ENCODE measurements around the gene TSPAN33.
"Not testable (repeated sequence)": the region's sequence is repeated elsewhere in the genome, so short reads cannot be mapped to it uniquely, and the experiment has no call there.

The TSPAN33 gene

GRCh38 chr7:129213828-129214227 is 69.3 kb downstream of the TSPAN33 start (continued):
- 0 out of 2 replicates have a peak, but pooled peaks have one; percentile 34 for TF ChIP-seq ZNF701 (tag by site-specific recombination; IDR thresholded peaks at IDR 0.05)

- H3K27ac ChIP-seq (ENCODE audit: extremely low read depth, low read depth, low read length); H3K4me1 ChIP-seq (ENCODE audit: control insufficient read depth, insufficient read depth, low read length); POLR2A ChIA-PET; H3K4me3 ChIP-seq (ENCODE audit: low read depth, low read length); H3K9me3 ChIP-seq (ENCODE audit: control insufficient read depth, insufficient read depth, low read depth, low read length): not testable (repeated sequence)
- H3K36me3 ChIP-seq (ENCODE audit: control insufficient read depth in 2 of 2, insufficient read depth in 1 of 2, low read length in 2 of 2) = peaks cover 0 to 24% of the 10 kb centered on the region in 2 experiments; a peak in 1 of 3 replicates
- CTCF ChIA-PET = interaction anchor here (0.7 to 3.5 kb wide), 3 partner anchors 53 to 328 kb away, joined by 3 to 17 read pairs (median 3); no protein-coding TSS in a partner anchor
Observed at GRCh38 chr7:129215691-129216090, 71.2 kb downstream of the TSPAN33 start.

GRCh38 chr7:129216101-129216715 is 71.7 kb downstream of the TSPAN33 start:
- H3K36me3 ChIP-seq (ENCODE audit: control insufficient read depth in 2 of 2, insufficient read depth in 1 of 2, low read length in 2 of 2) = peaks cover 0 to 19% of the 10 kb centered on the region in 2 experiments; a peak in 1 of 3 replicates
- H3K4me1 ChIP-seq (ENCODE audit: control insufficient read depth, insufficient read depth, low read length); POLR2A ChIA-PET; H3K9me3 ChIP-seq (ENCODE audit: control insufficient read depth, insufficient read depth, low read depth, low read length); H3K4me3 ChIP-seq (ENCODE audit: low read depth, low read length); H3K27ac ChIP-seq (ENCODE audit: extremely low read depth, low read depth, low read length): not testable (repeated sequence)
- CTCF ChIA-PET = interaction anchor here (1.0 to 3.5 kb wide), 2 partner anchors 54 to 81 kb away, joined by 3 to 17 read pairs; no protein-coding TSS in a partner anchor

DNA sequence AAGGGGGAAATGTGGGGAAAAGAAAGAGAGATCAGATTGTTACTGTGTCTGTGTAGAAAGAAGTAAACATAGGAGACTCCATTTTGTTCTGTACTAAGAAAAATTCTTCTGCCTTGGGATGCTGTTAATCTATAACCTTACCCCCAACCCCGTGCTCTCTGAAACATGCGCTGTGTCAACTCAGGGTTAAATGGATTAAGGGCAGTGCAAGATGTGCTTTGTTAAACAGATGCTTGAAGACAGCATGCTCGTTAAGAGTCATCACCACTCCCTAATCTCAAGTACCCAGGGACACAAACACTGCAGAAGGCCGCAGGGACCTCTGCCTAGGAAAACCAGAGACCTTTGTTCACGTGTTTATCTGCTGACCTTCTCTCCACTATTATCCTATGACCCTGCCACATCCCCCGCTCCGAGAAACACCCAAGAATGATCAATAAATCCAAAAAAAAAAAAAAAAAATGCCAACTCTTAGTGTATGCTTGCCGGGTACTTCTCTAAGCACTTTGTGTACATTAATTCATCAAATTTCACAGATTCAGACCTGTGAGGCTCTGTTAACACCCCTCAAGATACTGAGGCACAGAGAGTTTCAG is 72.4 kb downstream of the TSPAN33 start:
- CTCF ChIA-PET = interaction anchor here (0.7 to 6.4 kb wide), 13 partner anchors 8 to 267 kb away, joined by 3 to 95 read pairs (median 13); partner anchors contain the start of gene TSPAN33
- H3K9me3 ChIP-seq (ENCODE audit: control insufficient read depth, insufficient read depth, low read depth, low read length); POLR2A ChIA-PET; H3K4me1 ChIP-seq (ENCODE audit: control insufficient read depth, insufficient read depth, low read length); H3K27ac ChIP-seq (ENCODE audit: extremely low read depth, low read depth, low read length); H3K4me3 ChIP-seq (ENCODE audit: low read depth, low read length): not testable (repeated sequence)
- peak; percentile 61; the same call in 1 of the 2 replicates for TF ChIP-seq ZSCAN16 (tag by site-specific recombination; IDR thresholded peaks at IDR 0.05)
- H3K36me3 ChIP-seq (ENCODE audit: control insufficient read depth in 2 of 2, insufficient read depth in 1 of 2, low read length in 2 of 2) = peaks cover 0 to 12% of the 10 kb centered on the region in 2 experiments; a peak in 1 of 3 replicates

- POLR2A ChIA-PET = interaction anchor here (1.0 kb wide), 1 partner anchor 149 kb away, joined by 3 read pairs; no protein-coding TSS in a partner anchor
- TF ChIP-seq REST (tag by site-specific recombination; IDR thresholded peaks at IDR 0.05) (peak; percentile 96), KLF16 (tag by site-specific recombination; IDR thresholded peaks at IDR 0.05) (peak; percentile 31; the same call in 1 of the 2 replicates), ZNF2 (tag by site-specific recombination; IDR thresholded peaks at IDR 0.05) (peak; percentile 71), ZBTB1 (tag by site-specific recombination; IDR thresholded peaks at IDR 0.05) (no peak), SP7 (tag by site-specific recombination; IDR thresholded peaks at IDR 0.05) (peak; percentile 34; the same call in 1 of the 2 replicates), REPIN1 (tag by site-specific recombination; IDR thresholded peaks at IDR 0.05; ENCODE audit: low read depth) (no peak), KLF17 (tag by site-specific recombination; IDR thresholded peaks at IDR 0.05) (peak; percentile 48; the same call in 1 of the 2 replicates), IKZF3 (tag by site-specific recombination; IDR thresholded peaks at IDR 0.05) (peak; percentile 62), KLF9 (tag by site-specific recombination; IDR thresholded peaks at IDR 0.05; ENCODE audit: low read depth) (peak; percentile 72), ZBTB11 (tag by site-specific recombination; conservative IDR thresholded peaks at IDR 0.05; ENCODE audit: low read depth) (no peak), ZBTB17 (tag by site-specific recombination; IDR thresholded peaks at IDR 0.05) (peak; percentile 36; the same call in 1 of the 2 replicates)
- TF ChIP-seq, protein P1, sequence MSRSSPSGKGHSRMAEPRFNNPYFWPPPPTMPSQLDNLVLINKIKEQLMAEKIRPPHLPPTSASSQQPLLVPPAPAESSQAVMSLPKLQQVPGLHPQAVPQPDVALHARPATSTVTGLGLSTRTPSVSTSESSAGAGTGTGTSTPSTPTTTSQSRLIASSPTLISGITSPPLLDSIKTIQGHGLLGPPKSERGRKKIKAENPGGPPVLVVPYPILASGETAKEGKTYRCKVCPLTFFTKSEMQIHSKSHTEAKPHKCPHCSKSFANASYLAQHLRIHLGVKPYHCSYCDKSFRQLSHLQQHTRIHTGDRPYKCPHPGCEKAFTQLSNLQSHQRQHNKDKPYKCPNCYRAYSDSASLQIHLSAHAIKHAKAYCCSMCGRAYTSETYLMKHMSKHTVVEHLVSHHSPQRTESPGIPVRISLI (tag by site-specific recombination; IDR thresholded peaks at IDR 0.05) = peak; percentile 83
Observed at GRCh38 chr7:129218514-129219062, 74.1 kb downstream of the TSPAN33 start.

More at GRCh38 chr7:129218514-129219062, 74.1 kb downstream of the TSPAN33 start:
- no peak overlapping the region for H3K27ac ChIP-seq (ENCODE audit: extremely low read depth, low read depth, low read length)
- CTCF ChIA-PET = interaction anchor here (0.6 to 6.4 kb wide), 81 partner anchors 8 to 1552 kb away, joined by 3 to 95 read pairs (median 4); partner anchors contain the start of genes STRIP2 and TSPAN33
- no peaks in the 10 kb centered on the region for H3K36me3 ChIP-seq (ENCODE audit: control insufficient read depth in 2 of 2, insufficient read depth in 1 of 2, low read length in 2 of 2)
- no peaks in the 10 kb centered on the region for H3K9me3 ChIP-seq (ENCODE audit: control insufficient read depth, insufficient read depth, low read depth, low read length)
- no peaks in the 10 kb centered on the region for H3K4me1 ChIP-seq (ENCODE audit: control insufficient read depth, insufficient read depth, low read length)
- H3K4me3 ChIP-seq (ENCODE audit: low read depth, low read length) = no peak overlapping the region

All from HEK293 (cell line).